Skin epidermis (tissue), 12 donors: ENCODE results near the gene CPZ.
"Not testable (repeated sequence)": the region's sequence is repeated elsewhere in the genome, so short reads cannot be mapped to it uniquely, and the experiment has no call there.

ENCODE experiments used
- H3K27ac ChIP-seq, 21 experiments: fragments of 200-600 bp; sonication (generic) in 11 of 21; one replicate each; pipeline ENCODE4 v1.5.0; 2020; ENCODE audit warnings: mild to moderate bottlenecking in 3 of 21, inconsistent platforms in 2 of 21, moderate library complexity in 2 of 21
- H3K4me3 ChIP-seq, 7 experiments: fragments of 200-600 bp; sonication (generic) in 2 of 7; one replicate each; pipeline ENCODE4 v1.5.0; 2020; ENCODE audit warnings: inconsistent platforms in 2 of 7, mild to moderate bottlenecking in 2 of 7, moderate library complexity in 1 of 7

CPZ gene

GRCh38 chr4:8555716-8556115 lies 36.8 kb upstream of the CPZ start:
- H3K4me3 ChIP-seq, result no peak overlapping the region
- H3K27ac ChIP-seq, result no peak overlapping the region

- H3K4me3 ChIP-seq, result no peak overlapping the region
Observed at GRCh38 chr4:8556341-8557150, 36.0 kb upstream of the CPZ start.

GRCh38 chr4:8557151-8558076 lies 35.2 kb upstream of the CPZ start:
- Histone ChIP-seq H3K4me3 (no peak overlapping the region), H3K27ac (no peak overlapping the region)

More at GRCh38 chr4:8556341-8557150, 36.0 kb upstream of the CPZ start:
- H3K27ac ChIP-seq, result no peak overlapping the region

GRCh38 chr4:8558080-8558960 lies 34.2 kb upstream of the CPZ start:
- Histone ChIP-seq H3K4me3 (no peak overlapping the region), H3K27ac (no peak overlapping the region)

- H3K27ac ChIP-seq, result no peak overlapping the region
- no peak overlapping the region for H3K4me3 ChIP-seq
Observed at GRCh38 chr4:8559011-8559410, 33.6 kb upstream of the CPZ start.

DNA sequence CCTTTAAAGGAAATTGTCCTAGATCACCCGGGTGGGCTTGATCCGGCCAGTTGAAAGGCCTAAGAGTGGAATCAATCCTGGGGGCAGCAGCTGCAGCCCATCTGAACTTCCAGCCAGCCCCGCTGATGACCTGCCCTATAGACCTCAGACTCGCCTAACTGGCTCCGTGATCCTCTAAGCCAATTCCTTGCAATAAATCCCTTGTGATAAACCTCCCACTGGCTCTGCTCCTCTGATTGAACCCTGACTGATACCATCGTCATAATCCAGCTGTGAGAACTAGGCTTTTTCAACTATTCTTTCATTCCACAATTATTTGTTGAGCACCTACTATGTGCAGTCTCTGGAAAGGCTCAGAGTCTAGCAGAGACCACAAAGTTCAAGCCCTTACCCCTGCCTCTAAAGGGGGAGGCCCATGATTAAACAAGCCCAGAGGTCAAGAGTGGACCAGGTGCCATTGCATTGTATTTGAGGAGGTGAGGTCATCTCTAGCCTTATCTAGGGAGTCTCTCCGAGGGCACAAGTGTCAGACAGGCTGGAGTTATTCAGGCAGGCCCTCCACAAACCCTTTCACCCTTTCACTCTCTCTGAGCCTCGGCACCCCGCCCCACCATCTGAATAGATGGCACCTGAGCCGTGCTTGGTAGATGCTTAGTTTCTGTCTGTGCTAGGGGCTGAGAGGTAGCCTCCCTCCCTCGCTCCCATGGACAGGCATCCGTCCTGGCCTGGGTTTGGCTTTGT lies 32.9 kb upstream of the CPZ start:
- Histone ChIP-seq H3K4me3 (no peak overlapping the region), H3K27ac (no peak overlapping the region)

DNA sequence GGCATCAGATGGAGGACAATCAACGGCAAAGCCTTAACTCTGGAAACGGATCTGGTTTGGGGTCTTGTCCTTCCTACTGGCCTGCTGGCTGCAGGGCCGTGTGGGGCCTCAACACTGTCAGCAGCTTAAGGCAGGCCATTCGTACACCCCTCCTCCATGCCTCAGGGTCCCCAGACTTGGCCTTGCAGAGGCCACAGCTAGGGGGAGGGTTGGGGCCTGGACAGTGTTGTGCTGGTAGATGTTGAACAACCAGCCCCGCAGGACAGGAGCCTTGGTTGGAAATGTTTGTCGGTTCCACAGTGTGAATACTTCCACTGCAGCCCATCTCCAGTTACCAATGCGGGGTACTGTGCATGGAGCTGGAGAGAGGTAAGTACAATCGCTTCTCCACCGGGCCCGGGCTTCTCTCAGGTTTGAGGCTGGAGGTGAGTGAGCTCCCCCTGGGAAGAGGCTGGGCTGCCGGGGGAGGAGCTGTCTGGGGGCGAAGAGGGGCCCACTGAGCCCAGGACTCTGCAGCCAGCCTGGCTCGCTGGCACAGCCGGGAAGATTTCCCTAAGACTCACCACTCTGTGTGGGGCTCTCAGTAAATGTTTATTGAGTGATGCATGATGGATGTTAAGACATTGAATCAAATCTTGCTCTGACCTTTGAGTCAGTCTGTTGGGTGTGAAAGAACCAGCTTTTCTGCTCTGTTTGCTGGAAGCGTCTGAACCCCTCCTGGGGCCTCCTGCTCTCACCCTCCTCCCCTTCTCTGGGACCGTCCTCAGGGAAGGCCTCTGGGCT lies 32.1 kb upstream of the CPZ start:
- Histone ChIP-seq H3K4me3 (no peak overlapping the region), H3K27ac (no peak overlapping the region)

GRCh38 chr4:8564595-8564994 lies 28.0 kb upstream of the CPZ start:
- Histone ChIP-seq H3K4me3 (no peak overlapping the region), H3K27ac (no peak overlapping the region)

GRCh38 chr4:8568068-8568668 lies 24.4 kb upstream of the CPZ start:
- Histone ChIP-seq H3K4me3 (no peak overlapping the region), H3K27ac (no peak overlapping the region)

DNA sequence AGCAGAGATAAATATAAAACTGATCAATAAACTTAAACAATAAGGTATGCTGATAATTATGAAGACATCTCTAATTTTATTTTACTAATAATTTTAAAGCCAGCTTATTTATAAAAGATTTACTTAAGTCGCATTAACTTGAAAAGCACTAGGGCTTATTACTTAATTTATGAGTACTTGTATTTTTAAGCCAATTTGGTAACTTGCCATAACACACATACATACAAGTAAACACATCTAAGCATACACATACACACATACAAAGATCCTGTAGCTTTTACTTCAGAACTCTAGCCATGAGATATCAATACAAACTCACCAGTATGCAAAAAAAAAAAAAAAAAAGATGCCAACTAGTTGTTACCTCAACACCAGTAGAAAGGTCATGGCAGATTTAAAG lies 22.4 kb upstream of the CPZ start:
- no peak overlapping the region for H3K27ac ChIP-seq
- no peak overlapping the region for H3K4me3 ChIP-seq

DNA sequence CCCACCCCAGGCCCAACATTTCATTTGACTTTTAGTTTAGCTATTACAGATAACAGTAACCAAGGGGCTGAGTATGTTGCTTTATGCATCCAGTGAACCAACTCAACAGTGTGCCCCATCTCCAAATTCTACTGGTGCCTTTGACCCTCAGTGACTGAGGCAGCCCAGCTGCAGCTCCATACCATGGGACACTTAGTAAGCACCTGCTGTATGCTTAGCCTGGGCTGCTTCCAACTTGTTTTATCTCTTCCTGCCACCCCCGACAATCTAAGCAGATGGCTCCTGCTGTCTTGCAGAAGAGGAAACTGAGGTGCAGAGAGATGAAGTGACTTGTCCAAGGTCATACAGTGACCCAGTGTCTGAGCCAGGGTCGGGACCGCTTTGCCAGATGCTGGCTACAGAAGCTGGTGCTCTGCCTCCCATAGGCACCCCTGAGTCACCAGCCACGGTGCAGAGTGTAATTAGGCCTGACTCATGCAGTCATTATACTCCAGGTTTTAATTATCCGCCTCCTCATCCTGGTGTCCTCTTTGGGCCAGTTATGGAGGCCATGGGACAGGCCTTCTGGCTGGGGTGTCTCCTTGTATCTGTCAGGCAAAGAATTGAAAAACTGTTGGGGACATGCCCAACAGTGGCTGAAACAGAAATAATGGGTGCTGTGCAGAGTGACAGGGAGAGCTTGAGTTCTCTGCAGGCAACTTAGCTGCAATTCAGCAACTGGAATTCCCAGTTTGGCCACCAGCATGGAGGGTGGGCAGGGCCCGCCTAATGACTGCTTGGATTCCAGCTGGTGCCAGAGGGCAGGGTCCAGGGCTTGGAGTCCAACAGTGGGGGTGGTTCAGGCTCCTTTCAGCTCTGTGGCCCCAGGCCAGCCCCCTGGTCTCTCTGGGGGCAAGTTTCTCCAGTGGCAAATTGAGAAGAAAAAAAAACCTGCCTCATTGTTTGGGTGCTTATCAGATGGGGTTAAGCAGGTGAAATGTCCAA lies 20.6 kb upstream of the CPZ start:
- Histone ChIP-seq H3K4me3 (no peak overlapping the region), H3K27ac (no peak overlapping the region)

DNA sequence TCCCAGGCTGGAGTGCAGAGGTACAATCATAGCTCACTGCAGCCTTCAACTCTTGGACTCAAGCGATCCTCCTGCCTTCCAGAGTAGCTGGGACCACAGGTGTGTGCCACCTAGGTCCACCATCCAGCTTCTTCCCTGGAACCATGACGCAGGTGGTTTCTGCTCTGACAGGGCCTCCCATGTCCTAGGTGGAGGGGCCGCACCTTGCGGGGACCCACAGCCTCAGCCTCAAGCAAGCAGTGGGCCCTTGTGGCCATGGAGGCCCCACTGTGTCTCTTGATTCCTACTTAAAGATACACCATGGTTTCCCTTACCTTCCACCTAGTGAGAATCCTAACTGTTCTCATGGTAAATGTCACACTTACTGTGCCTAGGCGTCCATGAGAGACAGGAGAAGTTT lies 19.3 kb upstream of the CPZ start:
- Histone ChIP-seq H3K27ac (no peak overlapping the region), H3K4me3 (no peak overlapping the region)

DNA sequence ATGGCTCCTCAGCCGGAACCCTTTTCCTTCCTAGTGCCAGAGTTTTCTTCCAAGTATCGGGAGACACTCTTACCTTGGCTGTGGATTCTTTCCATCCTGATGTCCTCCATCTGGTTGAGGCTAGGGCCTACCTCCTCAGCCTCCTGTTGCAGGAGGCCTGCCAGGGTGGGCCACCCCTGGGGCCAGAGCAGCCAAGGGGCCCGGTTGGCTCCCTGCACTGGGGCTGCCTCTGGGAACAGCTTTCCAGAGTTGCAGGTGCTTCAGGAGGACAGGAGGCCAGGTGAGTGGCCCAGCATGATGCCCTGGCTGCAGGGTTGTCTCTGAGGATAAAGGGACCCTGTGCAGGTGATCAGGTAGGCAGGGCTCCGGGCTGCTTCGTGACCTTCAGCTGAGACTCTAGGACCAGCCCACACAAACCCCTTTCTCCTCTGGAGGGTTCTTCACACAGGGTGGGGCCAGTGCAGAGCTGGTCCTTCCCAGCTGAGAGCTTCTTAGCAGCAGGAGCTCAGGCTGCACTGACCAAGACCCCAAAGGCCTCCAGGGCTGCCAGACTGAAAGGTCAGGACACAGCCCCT lies 17.7 kb upstream of the CPZ start:
- Histone ChIP-seq H3K27ac (no peak overlapping the region), H3K4me3 (no peak overlapping the region)

GRCh38 chr4:8575457-8575856 lies 17.1 kb upstream of the CPZ start:
- Histone ChIP-seq H3K27ac (no peak overlapping the region), H3K4me3 (no peak overlapping the region)

- H3K4me3 ChIP-seq, H3K27ac ChIP-seq: not testable (repeated sequence)
Observed at GRCh38 chr4:8576591-8576990, 16.0 kb upstream of the CPZ start.

DNA sequence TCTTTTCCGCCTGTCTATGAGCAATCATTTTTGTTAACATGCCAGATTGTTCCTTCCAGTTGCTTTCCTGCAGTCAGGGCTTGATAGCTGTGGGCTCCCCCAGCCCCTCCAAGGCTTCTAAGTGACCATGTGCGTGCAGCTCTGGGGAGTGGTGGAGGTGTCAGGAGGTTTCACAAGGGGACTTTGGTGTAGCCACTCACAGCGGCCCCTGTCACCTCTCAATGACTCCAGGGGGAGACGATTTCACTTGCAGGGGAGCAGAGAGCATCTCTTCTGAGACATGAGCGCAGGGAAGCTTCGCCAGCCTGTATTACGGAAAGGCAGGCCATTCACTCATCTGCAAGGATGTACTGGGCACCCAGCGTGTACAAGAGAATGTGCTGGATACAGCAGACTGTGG lies 15.5 kb upstream of the CPZ start:
- H3K4me3 ChIP-seq, result no peak overlapping the region
- no peak overlapping the region for H3K27ac ChIP-seq

- Histone ChIP-seq H3K4me3 (no peak overlapping the region), H3K27ac (no peak overlapping the region)
Observed at GRCh38 chr4:8577972-8578371, 14.6 kb upstream of the CPZ start.
